ENCODE data around the gene DLL3. TPM values are rescaled to one million over a fixed set of nuclear protein-coding genes. Genes with fewer than 3 reads are reported as not detected.
A peak's percentile ranks its signal among the peaks of the same experiment; 100 is the strongest.

The DLL3 gene
- total RNA-seq, 2 experiments from 2014 or later: 1.3 to 1.6 TPM

GRCh38 chr19:39506944-39507714, 8.4 kb downstream of the DLL3 start:
- POLR2A ChIA-PET: interaction anchor here (1.2 to 1.5 kb wide), 2 partner anchors 21 to 36 kb away, joined by 3 to 4 read pairs; no protein-coding TSS in a partner anchor
- peaks cover 50% of the 10 kb centered on the region for H3K27me3 Mint-ChIP-seq

GRCh38 chr19:39507715-39508364, 9.1 kb downstream of the DLL3 start:
- DNase-seq (no peak), ATAC-seq (no peak)
- TF ChIP-seq CTCF (IDR thresholded peaks at IDR 0.05): no peak
- Mint-ChIP-seq H3K9me3 (peaks cover 4% of the 10 kb centered on the region), H3K27ac (no peak overlapping the region), H3K4me1 (ENCODE audit: low read depth) (peaks cover 22% of the 10 kb centered on the region), H3K36me3 (ENCODE audit: low read depth) (peaks cover 2% of the 10 kb centered on the region), H3K4me3 (peak overlapping the region; percentile 80), H3K27me3 (peaks cover 53% of the 10 kb centered on the region)
- intact Hi-C loops (cut with micrococcal nuclease): no loop called here
- ChIA-PET POLR2A (interaction anchor here (1.2 to 1.5 kb wide), 2 partner anchors 21 to 36 kb away, joined by 3 to 4 read pairs; no protein-coding TSS in a partner anchor), CTCF (no interaction called here)

More at GRCh38 chr19:39506944-39507714, 8.4 kb downstream of the DLL3 start:
- Mint-ChIP-seq H3K36me3 (ENCODE audit: low read depth) (peaks cover 2% of the 10 kb centered on the region), H3K27ac (no peak overlapping the region), H3K9me3 (peaks cover 4% of the 10 kb centered on the region), H3K4me1 (ENCODE audit: low read depth) (peaks cover 22% of the 10 kb centered on the region), H3K4me3 (peak overlapping the region; percentile 80)
- no peak for TF ChIP-seq CTCF (IDR thresholded peaks at IDR 0.05)
- intact Hi-C loops (cut with micrococcal nuclease): no loop called here
- DNase-seq: peak; percentile 74
- peak; percentile 81 for ATAC-seq
- CTCF ChIA-PET: no interaction called here

GRCh38 chr19:39508629-39509028, 9.9 kb downstream of the DLL3 start:
- Mint-ChIP-seq H3K9me3 (peaks cover 4% of the 10 kb centered on the region), H3K4me1 (ENCODE audit: low read depth) (peaks cover 15% of the 10 kb centered on the region), H3K27ac (no peak overlapping the region), H3K36me3 (ENCODE audit: low read depth) (peaks cover 2% of the 10 kb centered on the region), H3K27me3 (peaks cover 51% of the 10 kb centered on the region), H3K4me3 (no peak overlapping the region)
- no peak for TF ChIP-seq CTCF (IDR thresholded peaks at IDR 0.05)
- CTCF ChIA-PET: interaction anchor here (0.6 kb wide), 1 partner anchor 11 kb away, joined by 3 read pairs; no protein-coding TSS in a partner anchor
- intact Hi-C loops (cut with micrococcal nuclease): no loop called here
- DNase-seq (no peak), ATAC-seq (no peak)
- POLR2A ChIA-PET: interaction anchor here (0.7 to 1.5 kb wide), 2 partner anchors 73 to 111 kb away, joined by 3 read pairs; partner anchors contain the start of gene RPS16

GRCh38 chr19:39509233-39509632, 10.5 kb downstream of the DLL3 start:
- peaks cover 15% of the 10 kb centered on the region for H3K4me1 Mint-ChIP-seq (ENCODE audit: low read depth)
- H3K9me3 Mint-ChIP-seq: peaks cover 4% of the 10 kb centered on the region
- H3K27me3 Mint-ChIP-seq: peaks cover 50% of the 10 kb centered on the region
- DNase-seq (no peak), ATAC-seq (no peak)
- peaks cover 2% of the 10 kb centered on the region for H3K36me3 Mint-ChIP-seq (ENCODE audit: low read depth)
- CTCF ChIA-PET: interaction anchor here (0.6 kb wide), 1 partner anchor 12 kb away, joined by 3 read pairs; no protein-coding TSS in a partner anchor
- POLR2A ChIA-PET: interaction anchor here (0.7 to 1.5 kb wide), 2 partner anchors 74 to 111 kb away, joined by 3 read pairs; partner anchors contain the start of gene RPS16
- TF ChIP-seq CTCF (IDR thresholded peaks at IDR 0.05): no peak
- H3K27ac Mint-ChIP-seq: no peak overlapping the region
- no peak overlapping the region for H3K4me3 Mint-ChIP-seq
- intact Hi-C loops (cut with micrococcal nuclease): no loop called here

All from activated CD8-positive, alpha-beta T cell treated with anti-CD3 and anti-CD28 coated beads for 36 hours (primary cell).